ENCODE data around the gene GDF9.

Gene GDF9

DNA sequence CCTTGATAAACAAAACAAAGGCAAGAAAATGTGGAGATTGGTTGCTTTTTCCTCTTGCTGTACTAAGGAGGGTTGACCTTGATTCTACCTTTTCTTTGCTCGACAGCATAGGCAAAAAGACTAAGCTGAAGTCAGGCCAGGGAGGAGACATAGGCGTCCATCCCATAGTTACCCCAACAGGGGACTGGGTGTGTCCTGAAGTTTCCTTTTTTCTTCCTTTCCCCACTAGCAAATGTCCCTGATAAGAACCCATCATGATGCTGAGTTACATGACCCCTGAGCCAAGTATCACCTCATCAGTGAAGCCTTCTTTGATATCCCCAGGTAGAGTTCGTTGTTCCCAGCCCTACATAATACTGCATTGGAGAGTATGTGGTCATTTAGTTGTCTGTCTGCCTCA is 26.0 kb downstream of the GDF9 start:
- no peak overlapping the region for H3K4me3 Mint-ChIP-seq
- no peak for DNase-seq
- H3K27me3 Mint-ChIP-seq (ENCODE audit: low read depth, poor library complexity) = peaks cover 1% of the 10 kb centered on the region
- no peak overlapping the region for H3K27ac Mint-ChIP-seq
- no peaks in the 10 kb centered on the region for H3K36me3 Mint-ChIP-seq (ENCODE audit: low read depth)
- TF ChIP-seq CTCF (IDR thresholded peaks at IDR 0.05) = no peak
- peaks cover 33% of the 10 kb centered on the region for H3K4me1 Mint-ChIP-seq
- H3K9me3 Mint-ChIP-seq = no peaks in the 10 kb centered on the region

DNA sequence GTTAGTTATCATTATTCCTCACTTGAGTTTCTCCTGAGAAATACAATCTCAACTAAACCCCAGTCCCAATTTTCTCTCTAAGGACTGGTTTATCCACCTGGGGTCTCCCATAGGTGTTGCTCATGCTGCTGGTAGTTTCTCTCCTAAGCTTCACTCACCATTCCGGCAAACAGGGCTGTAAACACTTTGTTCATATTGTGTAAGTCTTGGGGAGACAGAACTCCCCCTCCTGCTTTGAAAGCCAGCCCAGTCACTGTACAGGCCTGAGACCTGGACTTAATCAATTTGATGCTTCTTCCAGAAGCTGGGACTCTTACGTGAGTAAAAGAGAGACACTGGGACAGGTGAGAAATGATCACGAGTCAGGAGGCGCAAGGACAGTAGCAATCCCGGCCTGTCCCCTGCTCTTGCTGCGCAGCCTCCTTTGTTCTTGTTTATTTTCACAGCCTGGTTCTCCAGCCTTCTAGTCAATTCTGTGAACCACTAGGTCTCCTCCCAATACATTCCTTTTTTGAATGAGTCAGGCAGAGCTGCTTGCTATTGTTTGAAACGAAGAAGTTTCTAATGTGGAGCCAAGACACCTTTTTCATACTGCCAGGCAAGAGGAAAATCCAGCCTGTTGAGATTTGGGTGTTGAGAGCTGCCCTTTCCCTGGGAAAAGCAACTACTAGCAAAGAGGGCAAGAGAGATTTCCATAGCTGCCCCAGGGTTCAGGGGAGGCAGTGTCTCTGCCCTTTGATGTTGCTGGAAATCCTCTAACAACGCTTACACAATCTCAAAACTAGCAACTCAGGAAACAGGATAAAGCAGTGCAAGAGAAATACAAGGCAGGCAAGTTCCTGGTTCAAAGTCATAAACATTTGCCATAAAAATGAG is 26.6 kb downstream of the GDF9 start:
- no peaks in the 10 kb centered on the region for H3K9me3 Mint-ChIP-seq
- H3K36me3 Mint-ChIP-seq (ENCODE audit: low read depth) = no peaks in the 10 kb centered on the region
- H3K27me3 Mint-ChIP-seq (ENCODE audit: low read depth, poor library complexity) = no peaks in the 10 kb centered on the region
- H3K4me1 Mint-ChIP-seq = peaks cover 33% of the 10 kb centered on the region
- DNase-seq = no peak
- no peak for TF ChIP-seq CTCF (IDR thresholded peaks at IDR 0.05)
- no peak overlapping the region for H3K4me3 Mint-ChIP-seq
- no peak overlapping the region for H3K27ac Mint-ChIP-seq

- no peak for DNase-seq
- Mint-ChIP-seq H3K36me3 (ENCODE audit: low read depth) (no peaks in the 10 kb centered on the region), H3K27me3 (ENCODE audit: low read depth, poor library complexity) (peaks cover 6% of the 10 kb centered on the region), H3K27ac (no peak overlapping the region), H3K9me3 (no peaks in the 10 kb centered on the region), H3K4me1 (peaks cover 33% of the 10 kb centered on the region), H3K4me3 (no peak overlapping the region)
- TF ChIP-seq CTCF (IDR thresholded peaks at IDR 0.05) = no peak
These were observed 27.6 kb downstream of the GDF9 start for GRCh38 chr5:132838516-132839282.

DNA sequence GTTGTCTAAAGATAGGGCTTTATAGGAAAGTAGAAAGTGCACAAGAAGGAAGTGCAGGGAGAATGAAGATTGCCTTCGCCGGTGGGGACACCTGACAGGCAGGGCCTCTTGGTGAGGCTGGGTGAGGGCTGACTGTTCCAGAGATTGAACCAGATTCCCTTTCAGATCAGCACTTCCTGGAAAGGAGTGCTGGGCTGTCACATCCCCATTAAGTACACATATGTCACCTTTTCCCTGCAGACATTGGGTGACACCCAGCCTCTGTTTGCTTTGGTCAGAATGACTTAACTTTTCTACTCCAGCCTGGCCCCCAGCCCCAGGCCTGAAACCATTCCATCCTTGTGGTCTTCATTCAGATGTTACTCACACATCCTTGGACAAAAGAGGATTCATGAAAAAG is 28.4 kb downstream of the GDF9 start:
- no peak overlapping the region for H3K4me3 Mint-ChIP-seq
- TF ChIP-seq CTCF (IDR thresholded peaks at IDR 0.05) = no peak

DNA sequence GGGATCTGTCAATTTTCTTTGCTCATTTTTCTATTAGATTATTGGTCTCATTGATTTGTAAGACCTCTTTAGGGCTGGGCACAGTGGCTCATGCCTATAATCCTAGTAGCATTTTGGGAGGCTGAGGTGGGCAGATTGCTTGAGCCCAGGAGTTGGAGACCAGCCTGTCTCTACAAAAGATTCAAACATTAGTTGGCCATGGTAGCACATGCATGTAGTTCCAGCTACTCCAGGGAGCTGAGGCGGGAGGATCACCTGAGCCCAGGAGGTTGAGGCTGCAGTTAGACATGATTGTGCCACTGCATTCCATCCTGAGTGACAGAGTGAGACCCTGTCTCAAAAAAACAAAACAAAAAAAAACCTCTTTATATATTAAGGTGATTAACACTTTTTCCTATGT is 29.4 kb downstream of the GDF9 start:
- DNase-seq = no peak
- Mint-ChIP-seq H3K9me3 (no peaks in the 10 kb centered on the region), H3K4me3 (no peak overlapping the region), H3K27ac (no peak overlapping the region), H3K36me3 (ENCODE audit: low read depth) (no peaks in the 10 kb centered on the region), H3K4me1 (peaks cover 33% of the 10 kb centered on the region), H3K27me3 (ENCODE audit: low read depth, poor library complexity) (peaks cover 17% of the 10 kb centered on the region)
- no peak for TF ChIP-seq CTCF (IDR thresholded peaks at IDR 0.05)

More for the DNA sequence above, 28.4 kb downstream of the GDF9 start:
- H3K27ac Mint-ChIP-seq = no peak overlapping the region
- peaks cover 10% of the 10 kb centered on the region for H3K27me3 Mint-ChIP-seq (ENCODE audit: low read depth, poor library complexity)
- no peaks in the 10 kb centered on the region for H3K36me3 Mint-ChIP-seq (ENCODE audit: low read depth)
- H3K4me1 Mint-ChIP-seq = peaks cover 33% of the 10 kb centered on the region
- DNase-seq = no peak
- no peaks in the 10 kb centered on the region for H3K9me3 Mint-ChIP-seq

Data from nephron progenitor cell (in vitro differentiated cells).